ENCODE results near the gene MUC2. TPM values are rescaled to one million over a fixed set of nuclear protein-coding genes. Genes with fewer than 3 reads are reported as not detected.

Gene MUC2
- total and polyA plus RNA-seq, 2 donors (not counting 1 experiment from before 2014, with no cell fraction given) = not detected

GRCh38 chr11:1119604-1120146, 45.0 kb downstream of the MUC2 start:
- Mint-ChIP-seq H3K4me1 (peaks cover 3% of the 10 kb centered on the region), H3K9me3 (ENCODE audit: insufficient read depth) (peaks cover 3% of the 10 kb centered on the region), H3K27me3 (no peaks in the 10 kb centered on the region), H3K27ac (no peak overlapping the region), H3K4me3 (no peak overlapping the region)
- no peaks in the 10 kb centered on the region for H3K79me2 ChIP-seq (ENCODE audit: control insufficient read depth, insufficient read depth, low read length)
- CTCF ChIA-PET = no interaction called here
- intact Hi-C loops (cut with micrococcal nuclease) = no loop called here
- 86% methylated on average over 17 of the region's 17 CpGs for WGBS (ENCODE audit: insufficient coverage)
- no peak for ATAC-seq (ENCODE audit: low read depth)
- no peak overlapping the region for H3K4me3 ChIP-seq (ENCODE audit: control extremely low read depth in 1 of 5, extremely low read depth in 1 of 5, insufficient read depth in 1 of 5, low read depth in 2 of 5, low read length in 4 of 5)
- H4K20me1 ChIP-seq (ENCODE audit: control insufficient read depth, insufficient read depth, low read length, poor library complexity, severe bottlenecking) = no peaks in the 10 kb centered on the region
- no peak overlapping the region for H3K4me2 ChIP-seq (replicated peaks; ENCODE audit: low read depth, low read length, poor library complexity, severe bottlenecking)
- H3K9me3 ChIP-seq (ENCODE audit: control extremely low read depth in 1 of 3, control insufficient read depth in 2 of 3, insufficient read depth in 1 of 3, low read length in 2 of 3) = peaks cover 0 to 3% (median 0%) of the 10 kb centered on the region in 3 donors
- TF ChIP-seq CTCF (IDR thresholded peaks at IDR 0.05) (no peak), EZH2 (IDR thresholded peaks at IDR 0.05; ENCODE audit: borderline replicate concordance, insufficient read depth, low read depth, low read length, poor library complexity, severe bottlenecking) (no peak)
- H3K4me1 ChIP-seq (ENCODE audit: control insufficient read depth in 2 of 2, insufficient read depth in 2 of 2, low read length in 2 of 2) = no peaks in the 10 kb centered on the region
- no peak overlapping the region for H3K9ac ChIP-seq (ENCODE audit: low read length)
- POLR2A ChIA-PET = no interaction called here
- no peaks in the 10 kb centered on the region for H3K36me3 ChIP-seq (replicated peaks in 1 of 2; ENCODE audit: control extremely low read depth in 1 of 2, control insufficient read depth in 1 of 2, extremely low read depth in 1 of 2, insufficient read depth in 2 of 2, low read length in 1 of 2)
- no peaks in the 10 kb centered on the region for H3K27me3 ChIP-seq (replicated peaks in 1 of 4; ENCODE audit: control extremely low read depth in 1 of 4, control insufficient read depth in 3 of 4, insufficient read depth in 4 of 4, low read length in 3 of 4)
- DNase-seq = peak; percentile 2
- H3K27ac ChIP-seq (ENCODE audit: low read length in 2 of 2) = no peak overlapping the region
- H2AFZ ChIP-seq (ENCODE audit: insufficient read depth, low read depth, low read length, poor library complexity, severe bottlenecking) = no peak overlapping the region

GRCh38 chr11:1120532-1121330, 46.1 kb downstream of the MUC2 start:
- Histone ChIP-seq H3K27ac (ENCODE audit: low read length in 2 of 2) (no peak overlapping the region), H3K27me3 (replicated peaks in 1 of 4; ENCODE audit: control extremely low read depth in 1 of 4, control insufficient read depth in 3 of 4, insufficient read depth in 4 of 4, low read length in 3 of 4) (no peaks in the 10 kb centered on the region), H2AFZ (ENCODE audit: insufficient read depth, low read depth, low read length, poor library complexity, severe bottlenecking) (no peak overlapping the region), H3K79me2 (ENCODE audit: control insufficient read depth, insufficient read depth, low read length) (no peaks in the 10 kb centered on the region), H3K4me2 (replicated peaks; ENCODE audit: low read depth, low read length, poor library complexity, severe bottlenecking) (no peak overlapping the region), H3K36me3 (replicated peaks in 1 of 2; ENCODE audit: control extremely low read depth in 1 of 2, control insufficient read depth in 1 of 2, extremely low read depth in 1 of 2, insufficient read depth in 2 of 2, low read length in 1 of 2) (no peaks in the 10 kb centered on the region), H3K9ac (ENCODE audit: low read length) (no peak overlapping the region), H4K20me1 (ENCODE audit: control insufficient read depth, insufficient read depth, low read length, poor library complexity, severe bottlenecking) (no peaks in the 10 kb centered on the region), H3K4me1 (ENCODE audit: control insufficient read depth in 2 of 2, insufficient read depth in 2 of 2, low read length in 2 of 2) (no peaks in the 10 kb centered on the region), H3K9me3 (ENCODE audit: control extremely low read depth in 1 of 3, control insufficient read depth in 2 of 3, insufficient read depth in 1 of 3, low read length in 2 of 3) (peaks cover 0 to 6% (median 0%) of the 10 kb centered on the region in 3 donors), H3K4me3 (ENCODE audit: control extremely low read depth in 1 of 5, extremely low read depth in 1 of 5, insufficient read depth in 1 of 5, low read depth in 2 of 5, low read length in 4 of 5) (no peak overlapping the region)
- ChIA-PET POLR2A (no interaction called here), CTCF (no interaction called here)
- WGBS (ENCODE audit: insufficient coverage) = 85% methylated on average over 25 of the region's 27 CpGs
- TF ChIP-seq EZH2 (IDR thresholded peaks at IDR 0.05; ENCODE audit: borderline replicate concordance, insufficient read depth, low read depth, low read length, poor library complexity, severe bottlenecking) = no peak
- TF ChIP-seq CTCF (IDR thresholded peaks at IDR 0.05) = no peak
- Mint-ChIP-seq H3K27ac (no peak overlapping the region), H3K27me3 (no peaks in the 10 kb centered on the region), H3K4me1 (no peaks in the 10 kb centered on the region), H3K9me3 (ENCODE audit: insufficient read depth) (peaks cover 3% of the 10 kb centered on the region), H3K4me3 (no peak overlapping the region)
- ATAC-seq (ENCODE audit: low read depth) (no peak), DNase-seq (no peak)
- intact Hi-C loops (cut with micrococcal nuclease) = no loop called here
